ENCODE data around the gene CC2D1B.

Gene CC2D1B, protein sequence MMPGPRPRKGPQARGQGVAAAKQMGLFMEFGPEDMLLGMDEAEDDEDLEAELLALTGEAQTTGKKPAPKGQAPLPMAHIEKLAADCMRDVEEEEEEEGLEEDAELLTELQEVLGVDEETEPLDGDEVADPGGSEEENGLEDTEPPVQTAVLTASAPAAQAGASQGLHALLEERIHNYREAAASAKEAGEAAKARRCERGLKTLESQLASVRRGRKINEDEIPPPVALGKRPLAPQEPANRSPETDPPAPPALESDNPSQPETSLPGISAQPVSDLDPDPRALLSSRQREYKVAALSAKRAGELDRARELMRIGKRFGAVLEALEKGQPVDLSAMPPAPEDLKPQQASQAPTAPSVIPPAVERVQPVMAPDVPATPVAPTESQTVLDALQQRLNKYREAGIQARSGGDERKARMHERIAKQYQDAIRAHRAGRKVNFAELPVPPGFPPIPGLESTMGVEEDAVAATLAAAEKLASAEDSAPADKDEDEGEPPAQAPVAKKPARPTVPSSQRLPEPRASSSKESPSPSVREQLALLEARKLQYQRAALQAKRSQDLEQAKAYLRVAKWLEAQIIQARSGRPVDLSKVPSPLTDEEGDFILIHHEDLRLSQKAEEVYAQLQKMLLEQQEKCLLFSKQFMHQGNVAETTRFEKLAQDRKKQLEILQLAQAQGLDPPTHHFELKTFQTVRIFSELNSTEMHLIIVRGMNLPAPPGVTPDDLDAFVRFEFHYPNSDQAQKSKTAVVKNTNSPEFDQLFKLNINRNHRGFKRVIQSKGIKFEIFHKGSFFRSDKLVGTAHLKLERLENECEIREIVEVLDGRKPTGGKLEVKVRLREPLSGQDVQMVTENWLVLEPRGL

GRCh38 chr1:52365746-52366516 is at the start of gene CC2D1B:
CC2D1B (minus strand) TSS chr1:52366205; CDS start chr1:52364620, 1,585 bp downstream.
- Mint-ChIP-seq H3K4me3 (peak within 1 kb of the TSS; percentile 96), H3K27me3 (peaks cover 19% of the 10 kb centered on the region), H3K36me3 (ENCODE audit: low read depth) (peaks cover 49% of the 10 kb centered on the region), H3K27ac (peak within 1 kb of the TSS; percentile 99), H3K4me1 (ENCODE audit: low read depth) (peaks cover 31% of the 10 kb centered on the region), H3K9me3 (no peaks in the 10 kb centered on the region)
- intact Hi-C loops (cut with micrococcal nuclease), result loop anchor here (1.0 to 10.0 kb wide), 4 partner anchors 38 to 319 kb away; partner anchors contain the start of genes BTF3L4, ORC1, PRPF38A and TUT4

DNA sequence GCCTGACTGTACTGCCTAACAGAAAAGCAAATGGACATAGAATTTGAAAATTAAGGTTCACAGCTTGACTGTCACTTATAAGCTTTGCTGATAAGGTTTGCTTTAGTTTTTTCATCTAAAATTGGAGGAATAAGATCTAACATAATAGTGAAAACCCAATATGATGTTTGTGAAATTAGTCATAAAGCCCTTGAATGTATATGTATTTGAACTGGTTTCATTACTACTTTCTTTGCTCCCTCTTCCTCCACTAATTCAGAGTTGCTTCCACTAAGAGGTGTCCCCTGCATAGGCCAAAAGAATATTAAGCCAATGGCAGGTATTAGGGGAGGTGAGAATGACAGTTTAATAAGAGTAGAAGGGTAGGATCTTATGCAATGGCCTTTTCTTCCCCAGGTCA is 48.9 kb upstream of the CC2D1B start:
- H3K36me3 Mint-ChIP-seq (ENCODE audit: low read depth), result peaks cover 94% of the 10 kb centered on the region
- no peak overlapping the region for H3K4me3 Mint-ChIP-seq
- no peaks in the 10 kb centered on the region for H3K27me3 Mint-ChIP-seq
- no peak overlapping the region for H3K27ac Mint-ChIP-seq
- intact Hi-C loops (cut with micrococcal nuclease), result no loop called here
- H3K4me1 Mint-ChIP-seq (ENCODE audit: low read depth), result no peaks in the 10 kb centered on the region
- no peaks in the 10 kb centered on the region for H3K9me3 Mint-ChIP-seq

GRCh38 chr1:52413410-52413989 is 47.5 kb upstream of the CC2D1B start:
- Mint-ChIP-seq H3K4me1 (ENCODE audit: low read depth) (no peaks in the 10 kb centered on the region), H3K9me3 (no peaks in the 10 kb centered on the region), H3K36me3 (ENCODE audit: low read depth) (peaks cover 89% of the 10 kb centered on the region), H3K27ac (no peak overlapping the region), H3K4me3 (no peak overlapping the region), H3K27me3 (no peaks in the 10 kb centered on the region)
- intact Hi-C loops (cut with micrococcal nuclease), result no loop called here

DNA sequence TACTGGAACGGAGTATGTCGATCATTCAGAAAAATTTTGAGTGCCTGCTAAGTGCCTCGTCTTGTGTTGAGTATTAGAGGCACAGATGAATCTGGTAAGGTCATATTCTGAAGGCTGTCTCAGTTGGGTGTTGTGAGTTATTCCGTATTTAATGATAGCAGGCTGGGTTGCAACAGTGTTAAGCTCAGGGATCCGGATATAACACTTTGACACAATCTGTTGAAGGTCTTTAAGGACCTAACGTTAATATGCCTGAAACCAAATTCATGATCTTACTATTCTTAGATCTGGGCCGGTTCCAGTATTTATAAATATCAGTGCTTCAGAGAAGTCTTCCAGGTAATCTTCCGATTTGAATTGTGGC is 39.0 kb upstream of the CC2D1B start:
- intact Hi-C loops (cut with micrococcal nuclease), result loop anchor here (1.0 to 5.0 kb wide), 2 partner anchors 40 to 348 kb away; partner anchors contain the start of genes BTF3L4 and TXNDC12
- no peaks in the 10 kb centered on the region for H3K9me3 Mint-ChIP-seq
- peak overlapping the region; percentile 99 for H3K4me3 Mint-ChIP-seq
- H3K36me3 Mint-ChIP-seq (ENCODE audit: low read depth), result peaks cover 57% of the 10 kb centered on the region
- peaks cover 33% of the 10 kb centered on the region for H3K4me1 Mint-ChIP-seq (ENCODE audit: low read depth)
- no peaks in the 10 kb centered on the region for H3K27me3 Mint-ChIP-seq
- H3K27ac Mint-ChIP-seq, result peak overlapping the region; percentile 88

DNA sequence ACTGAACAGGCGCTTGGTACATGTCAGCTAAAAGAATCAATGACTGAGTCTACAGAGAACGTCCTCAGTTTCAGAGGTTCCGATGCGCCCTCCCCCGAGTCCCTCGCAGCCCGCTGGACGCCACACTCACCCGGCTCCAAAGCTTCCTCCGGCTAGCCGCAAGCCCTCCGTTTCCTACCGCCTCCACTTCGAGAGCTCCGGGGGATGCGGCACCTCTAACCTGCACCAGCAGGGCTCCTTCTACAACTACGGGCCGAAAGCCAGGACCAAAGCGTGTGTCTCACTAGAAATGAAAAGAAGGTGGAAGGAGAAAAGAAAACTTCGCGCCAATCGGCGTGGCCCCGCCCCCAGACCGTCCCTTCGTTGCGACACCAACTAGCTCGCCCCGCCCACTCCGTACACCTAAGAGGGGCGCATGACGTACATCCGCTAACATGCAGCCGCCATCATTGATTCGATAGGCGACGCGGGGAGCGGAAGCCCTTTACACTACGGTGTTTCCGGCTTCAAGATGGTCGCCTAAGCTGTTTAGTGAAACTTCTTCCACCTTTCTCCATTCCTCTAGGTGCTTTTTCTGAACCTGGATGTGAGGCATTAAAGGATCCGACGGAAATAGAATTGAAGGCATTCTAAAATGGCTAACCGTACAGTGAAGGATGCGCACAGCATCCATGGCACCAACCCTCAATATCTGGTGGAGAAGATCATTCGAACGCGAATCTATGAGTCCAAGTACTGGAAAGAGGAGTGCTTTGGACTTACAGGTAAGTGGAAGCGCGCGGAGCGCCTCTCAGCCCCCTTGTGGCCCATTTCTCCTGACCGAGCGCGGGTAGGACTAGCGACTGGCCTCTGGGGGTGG is 38.3 kb upstream of the CC2D1B start, which contains the start of the genes ORC1 and PRPF38A:
TSS of gene ORC1 (minus strand) at position 308 of the 859 bp plus-strand sequence. CDS start 2,200 bp downstream, outside the sequence.
TSS of gene PRPF38A (plus strand) at position 487 of the 859 bp plus-strand sequence. CDS start at position 635, 148 bp downstream.
- Mint-ChIP-seq H3K27ac (peak within 1 kb of the TSS; percentile 88), H3K4me3 (peak within 1 kb of the TSS; percentile 99), H3K36me3 (ENCODE audit: low read depth) (peaks cover 56% of the 10 kb centered on the region), H3K4me1 (ENCODE audit: low read depth) (peaks cover 33% of the 10 kb centered on the region), H3K9me3 (no peaks in the 10 kb centered on the region), H3K27me3 (no peaks in the 10 kb centered on the region)
- intact Hi-C loops (cut with micrococcal nuclease), result loop anchor here (1.0 to 5.0 kb wide), 2 partner anchors 39 to 347 kb away; partner anchors contain the start of genes BTF3L4 and TXNDC12

- intact Hi-C loops (cut with micrococcal nuclease), result loop anchor here (1.0 to 5.0 kb wide), 2 partner anchors 38 to 346 kb away; partner anchors contain the start of genes BTF3L4 and TXNDC12
- Mint-ChIP-seq H3K9me3 (no peaks in the 10 kb centered on the region), H3K27me3 (no peaks in the 10 kb centered on the region), H3K4me3 (peak overlapping the region; percentile 99), H3K27ac (peak overlapping the region; percentile 88), H3K4me1 (ENCODE audit: low read depth) (peaks cover 33% of the 10 kb centered on the region), H3K36me3 (ENCODE audit: low read depth) (peaks cover 49% of the 10 kb centered on the region)
Observed at GRCh38 chr1:52403566-52404115, 37.6 kb upstream of the CC2D1B start.

DNA sequence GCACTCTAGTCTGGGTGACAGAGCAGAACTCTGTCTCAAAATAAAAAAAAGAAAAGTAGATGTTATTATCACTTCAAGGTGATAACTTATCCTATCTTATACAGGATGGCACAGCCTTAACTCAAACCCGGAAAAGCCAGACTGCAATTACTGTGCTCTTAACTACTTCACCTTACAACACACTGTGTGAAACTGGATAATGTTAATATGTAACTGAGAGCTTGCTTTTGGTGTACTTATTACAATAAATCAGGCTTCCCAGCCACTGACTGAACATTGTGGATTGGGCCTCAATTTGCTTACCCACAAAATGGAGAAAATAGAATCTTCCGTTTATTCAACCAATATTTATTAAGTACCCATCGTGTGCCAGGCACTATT is 36.8 kb upstream of the CC2D1B start:
- Mint-ChIP-seq H3K9me3 (no peaks in the 10 kb centered on the region), H3K4me3 (no peak overlapping the region), H3K27me3 (no peaks in the 10 kb centered on the region), H3K36me3 (ENCODE audit: low read depth) (peaks cover 43% of the 10 kb centered on the region), H3K4me1 (ENCODE audit: low read depth) (peaks cover 33% of the 10 kb centered on the region), H3K27ac (no peak overlapping the region)
- intact Hi-C loops (cut with micrococcal nuclease), result loop anchor here (5.0 kb wide), 1 partner anchor 346 kb away; the partner anchor contains the start of genes BTF3L4 and TXNDC12

DNA sequence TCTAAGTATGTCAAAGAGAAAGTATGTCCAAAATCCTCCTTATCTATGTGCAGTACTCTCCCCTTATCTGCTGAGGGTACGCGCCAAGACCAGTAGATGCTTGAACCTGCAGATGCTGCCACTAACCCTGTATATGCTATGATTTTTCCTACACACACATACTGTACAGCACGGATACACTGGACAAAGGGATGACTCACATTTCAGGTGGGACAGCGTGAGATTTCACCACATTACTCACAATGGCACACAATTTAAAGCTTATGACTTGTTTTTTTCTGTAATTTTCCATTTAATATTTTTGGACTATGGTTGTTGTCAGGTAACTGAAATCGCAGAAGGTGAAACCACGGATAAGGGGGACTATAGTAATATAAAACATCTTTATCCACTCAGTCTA is 34.1 kb upstream of the CC2D1B start:
- H3K4me3 Mint-ChIP-seq, result no peak overlapping the region
- no peak overlapping the region for H3K27ac Mint-ChIP-seq
- H3K9me3 Mint-ChIP-seq, result no peaks in the 10 kb centered on the region
- peaks cover 16% of the 10 kb centered on the region for H3K4me1 Mint-ChIP-seq (ENCODE audit: low read depth)
- intact Hi-C loops (cut with micrococcal nuclease), result loop anchor here (5.0 kb wide), 1 partner anchor 343 kb away; the partner anchor contains the start of genes BTF3L4 and TXNDC12
- H3K27me3 Mint-ChIP-seq, result no peaks in the 10 kb centered on the region
- H3K36me3 Mint-ChIP-seq (ENCODE audit: low read depth), result peaks cover 40% of the 10 kb centered on the region

- H3K27ac Mint-ChIP-seq, result no peak overlapping the region
- no peak overlapping the region for H3K4me3 Mint-ChIP-seq
- no peaks in the 10 kb centered on the region for H3K27me3 Mint-ChIP-seq
- H3K4me1 Mint-ChIP-seq (ENCODE audit: low read depth), result peaks cover 16% of the 10 kb centered on the region
- intact Hi-C loops (cut with micrococcal nuclease), result loop anchor here (5.0 kb wide), 1 partner anchor 342 kb away; the partner anchor contains the start of genes BTF3L4 and TXNDC12
- H3K9me3 Mint-ChIP-seq, result no peaks in the 10 kb centered on the region
- H3K36me3 Mint-ChIP-seq (ENCODE audit: low read depth), result peaks cover 42% of the 10 kb centered on the region
Observed at GRCh38 chr1:52399629-52400028, 33.6 kb upstream of the CC2D1B start.

GRCh38 chr1:52393174-52393573 is 27.2 kb upstream of the CC2D1B start:
- H3K4me1 Mint-ChIP-seq (ENCODE audit: low read depth), result no peaks in the 10 kb centered on the region
- H3K36me3 Mint-ChIP-seq (ENCODE audit: low read depth), result peaks cover 34% of the 10 kb centered on the region
- intact Hi-C loops (cut with micrococcal nuclease), result no loop called here
- no peaks in the 10 kb centered on the region for H3K27me3 Mint-ChIP-seq
- H3K4me3 Mint-ChIP-seq, result no peak overlapping the region
- H3K27ac Mint-ChIP-seq, result no peak overlapping the region
- H3K9me3 Mint-ChIP-seq, result no peaks in the 10 kb centered on the region

GRCh38 chr1:52386458-52386857 is 20.5 kb upstream of the CC2D1B start:
- Mint-ChIP-seq H3K27me3 (no peaks in the 10 kb centered on the region), H3K36me3 (ENCODE audit: low read depth) (peaks cover 27% of the 10 kb centered on the region)
- intact Hi-C loops (cut with micrococcal nuclease), result no loop called here

DNA sequence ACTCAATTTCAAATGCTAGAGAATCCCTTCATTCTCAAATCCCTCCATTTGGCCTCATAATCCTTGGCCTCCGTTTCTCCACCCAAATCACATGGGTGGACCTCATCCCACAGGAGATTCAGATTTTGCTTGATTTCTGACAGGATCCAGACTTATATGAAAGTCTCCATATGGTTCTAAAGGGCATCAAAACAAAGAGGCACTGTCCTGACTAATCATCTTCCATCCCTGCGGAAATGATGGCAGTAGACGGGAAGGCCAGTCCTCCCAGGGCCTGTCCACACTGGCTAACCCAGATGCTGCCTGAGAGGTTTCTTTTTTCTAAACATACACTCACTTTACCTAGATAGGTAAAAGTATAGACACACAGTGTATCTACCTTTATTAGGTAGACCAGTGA is 19.4 kb upstream of the CC2D1B start:
- H3K4me1 Mint-ChIP-seq (ENCODE audit: low read depth), result no peaks in the 10 kb centered on the region
- H3K4me3 Mint-ChIP-seq, result no peak overlapping the region
- no peak overlapping the region for H3K27ac Mint-ChIP-seq
- H3K9me3 Mint-ChIP-seq, result no peaks in the 10 kb centered on the region
- H3K36me3 Mint-ChIP-seq (ENCODE audit: low read depth), result peaks cover 27% of the 10 kb centered on the region
- H3K27me3 Mint-ChIP-seq, result no peaks in the 10 kb centered on the region
- intact Hi-C loops (cut with micrococcal nuclease), result no loop called here

More at GRCh38 chr1:52386458-52386857, 20.5 kb upstream of the CC2D1B start:
- Mint-ChIP-seq H3K4me1 (ENCODE audit: low read depth) (no peaks in the 10 kb centered on the region), H3K27ac (no peak overlapping the region), H3K4me3 (no peak overlapping the region), H3K9me3 (no peaks in the 10 kb centered on the region)
